NB4 (cell line): Measurements from ENCODE around the gene DLGAP3.

Experiments used
- DNase-seq: peaks from one replicate; pipeline ENCODE4 v3.0.0; 2010; ENCODE audit warnings: low read depth
- H3K4me3 ChIP-seq: one replicate; pipeline ENCODE4 v1.5.1; 2011; ENCODE audit warnings: mild to moderate bottlenecking, low read depth, low read length, moderate library complexity
- MAX ChIP-seq: IDR thresholded peaks from 2 replicates; pipeline ENCODE4 v1.6.1; 2011; ENCODE audit warnings: low read depth, low read length
- MYC ChIP-seq: IDR thresholded peaks from 2 replicates; pipeline ENCODE4 v1.6.1; 2011; ENCODE audit warnings: low read depth, low read length
- POLR2A ChIP-seq: IDR thresholded peaks from 2 replicates; pipeline ENCODE4 v1.6.1; 2011; ENCODE audit warnings: mild to moderate bottlenecking; ENCODE audit not compliant: insufficient read length; ENCODE audit errors: extremely low read depth
- TF ChIP-seq, protein P1 (sequence below): IDR thresholded peaks from one replicate; pipeline ENCODE4 v1.5.1; 2012; ENCODE audit warnings: low read depth, low read length

The DLGAP3 gene

GRCh38 chr1:34816778-34817177, 112.7 kb downstream of the DLGAP3 start:
- no peak overlapping the region for H3K4me3 ChIP-seq
- TF ChIP-seq POLR2A, result no peak
- no peak for TF ChIP-seq MAX
- TF ChIP-seq, protein P1, sequence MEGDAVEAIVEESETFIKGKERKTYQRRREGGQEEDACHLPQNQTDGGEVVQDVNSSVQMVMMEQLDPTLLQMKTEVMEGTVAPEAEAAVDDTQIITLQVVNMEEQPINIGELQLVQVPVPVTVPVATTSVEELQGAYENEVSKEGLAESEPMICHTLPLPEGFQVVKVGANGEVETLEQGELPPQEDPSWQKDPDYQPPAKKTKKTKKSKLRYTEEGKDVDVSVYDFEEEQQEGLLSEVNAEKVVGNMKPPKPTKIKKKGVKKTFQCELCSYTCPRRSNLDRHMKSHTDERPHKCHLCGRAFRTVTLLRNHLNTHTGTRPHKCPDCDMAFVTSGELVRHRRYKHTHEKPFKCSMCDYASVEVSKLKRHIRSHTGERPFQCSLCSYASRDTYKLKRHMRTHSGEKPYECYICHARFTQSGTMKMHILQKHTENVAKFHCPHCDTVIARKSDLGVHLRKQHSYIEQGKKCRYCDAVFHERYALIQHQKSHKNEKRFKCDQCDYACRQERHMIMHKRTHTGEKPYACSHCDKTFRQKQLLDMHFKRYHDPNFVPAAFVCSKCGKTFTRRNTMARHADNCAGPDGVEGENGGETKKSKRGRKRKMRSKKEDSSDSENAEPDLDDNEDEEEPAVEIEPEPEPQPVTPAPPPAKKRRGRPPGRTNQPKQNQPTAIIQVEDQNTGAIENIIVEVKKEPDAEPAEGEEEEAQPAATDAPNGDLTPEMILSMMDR, result no peak
- no peak for TF ChIP-seq MYC
- no peak for DNase-seq

DNA sequence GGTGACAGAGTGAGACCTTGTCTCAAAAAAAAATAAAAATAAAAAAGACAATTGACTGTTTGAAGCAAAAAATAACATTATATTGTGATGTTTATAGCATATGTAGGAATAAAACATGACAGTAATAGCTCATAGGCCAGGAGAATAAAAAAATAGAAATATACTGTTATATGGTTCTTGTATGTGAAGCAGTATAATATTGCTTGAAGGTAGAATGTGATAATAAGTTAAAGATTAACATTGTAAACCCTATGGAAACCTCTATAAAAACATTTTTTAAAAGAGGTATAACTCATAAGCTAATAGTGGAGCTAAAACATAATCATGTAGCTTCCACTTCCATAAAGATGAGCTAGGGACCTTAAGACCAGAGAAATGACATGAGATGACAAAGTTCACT, 113.1 kb downstream of the DLGAP3 start:
- H3K4me3 ChIP-seq, result no peak overlapping the region
- TF ChIP-seq MYC (no peak), POLR2A (no peak), MAX (no peak)
- TF ChIP-seq, protein P1, result no peak
- DNase-seq, result no peak
